Cardiac fibroblast (primary cell): ENCODE measurements around the gene ITPKC.
"Not testable (repeated sequence)": the region's sequence is repeated elsewhere in the genome, so short reads cannot be mapped to it uniquely, and the experiment has no call there.

Source experiments
- DNase-seq, 2 donors: peaks; one replicate each; pipeline versions ENCODE4 v3.0.0 to v3.0.0-alpha.2; 2010; ENCODE audit warnings: low read depth in 2 of 2
- H3K4me3 ChIP-seq, 2 donors: replicated peaks in 1 of 2; 1 replicate in 1 of 2; 2 replicates in 1 of 2; pipeline ENCODE4 v1.5.1; 2011; ENCODE audit warnings: low read depth in 2 of 2, low read length in 2 of 2, mild to moderate bottlenecking in 2 of 2, moderate library complexity in 1 of 2
- TF ChIP-seq, protein P1 (sequence below): IDR thresholded peaks from one replicate; pipeline ENCODE4 v1.5.1; 2011; ENCODE audit warnings: low read depth, mild to moderate bottlenecking, low read length, inconsistent platforms

Gene ITPKC

DNA sequence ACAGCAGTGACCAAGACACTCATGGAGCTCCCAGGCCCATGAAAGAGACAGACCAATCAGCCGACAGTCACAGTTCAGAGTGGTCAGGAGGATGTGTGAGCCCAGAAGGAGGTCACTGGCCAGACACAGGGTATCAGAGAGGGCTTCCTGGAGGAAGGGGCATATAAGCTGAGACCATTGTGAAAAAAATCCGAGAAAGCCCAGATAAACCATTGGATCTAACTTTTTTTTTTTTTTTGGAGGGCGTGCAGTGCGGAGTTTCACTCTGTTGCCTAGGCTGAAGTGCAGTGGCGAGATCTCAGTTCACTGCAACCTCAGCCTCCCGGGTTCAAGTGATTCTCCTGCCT, 4.2 kb downstream of the ITPKC start:
- TF ChIP-seq, protein P1, sequence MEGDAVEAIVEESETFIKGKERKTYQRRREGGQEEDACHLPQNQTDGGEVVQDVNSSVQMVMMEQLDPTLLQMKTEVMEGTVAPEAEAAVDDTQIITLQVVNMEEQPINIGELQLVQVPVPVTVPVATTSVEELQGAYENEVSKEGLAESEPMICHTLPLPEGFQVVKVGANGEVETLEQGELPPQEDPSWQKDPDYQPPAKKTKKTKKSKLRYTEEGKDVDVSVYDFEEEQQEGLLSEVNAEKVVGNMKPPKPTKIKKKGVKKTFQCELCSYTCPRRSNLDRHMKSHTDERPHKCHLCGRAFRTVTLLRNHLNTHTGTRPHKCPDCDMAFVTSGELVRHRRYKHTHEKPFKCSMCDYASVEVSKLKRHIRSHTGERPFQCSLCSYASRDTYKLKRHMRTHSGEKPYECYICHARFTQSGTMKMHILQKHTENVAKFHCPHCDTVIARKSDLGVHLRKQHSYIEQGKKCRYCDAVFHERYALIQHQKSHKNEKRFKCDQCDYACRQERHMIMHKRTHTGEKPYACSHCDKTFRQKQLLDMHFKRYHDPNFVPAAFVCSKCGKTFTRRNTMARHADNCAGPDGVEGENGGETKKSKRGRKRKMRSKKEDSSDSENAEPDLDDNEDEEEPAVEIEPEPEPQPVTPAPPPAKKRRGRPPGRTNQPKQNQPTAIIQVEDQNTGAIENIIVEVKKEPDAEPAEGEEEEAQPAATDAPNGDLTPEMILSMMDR, result no peak
- H3K4me3 ChIP-seq, result peak overlapping the region; percentile 61 to 92
- no peak for DNase-seq

DNA sequence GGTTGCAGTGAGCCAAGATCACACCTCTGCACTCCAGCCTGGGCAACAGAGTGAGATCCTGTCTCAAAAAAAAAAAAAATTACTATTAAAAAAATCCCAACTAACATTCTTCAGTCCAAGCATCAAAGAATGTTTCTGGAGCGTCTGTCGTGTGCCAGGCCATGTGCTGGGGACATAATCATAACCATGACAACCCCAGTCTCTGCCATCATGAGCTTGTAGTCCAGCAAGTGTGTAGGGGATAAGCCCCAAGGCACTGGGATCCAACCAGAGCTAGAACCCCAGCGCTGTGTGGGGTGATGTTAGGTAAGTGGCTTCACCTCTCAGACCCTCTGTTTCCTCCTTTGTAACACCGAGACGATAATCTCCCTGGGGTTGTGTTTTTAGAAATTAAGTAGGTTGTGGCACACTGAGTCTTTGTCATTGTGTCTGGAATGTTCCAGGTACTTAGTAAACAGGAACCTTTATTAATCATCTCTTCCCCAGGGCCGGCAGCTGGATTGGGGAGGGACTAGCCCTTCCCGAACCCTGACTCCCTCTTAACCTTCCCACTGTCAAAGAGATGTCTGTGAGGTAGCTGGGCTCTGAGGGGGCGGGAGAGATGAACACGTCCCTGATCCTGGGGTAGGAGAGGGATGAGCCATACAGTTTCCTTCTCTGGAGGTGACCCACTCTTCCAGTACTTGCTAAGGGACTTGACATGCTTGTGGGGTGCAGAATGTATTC, 5.2 kb downstream of the ITPKC start:
- TF ChIP-seq, protein P1, result no peak
- H3K4me3 ChIP-seq, result peak overlapping the region; percentile 23 to 35
- DNase-seq, result peak; percentile 41 to 76

DNA sequence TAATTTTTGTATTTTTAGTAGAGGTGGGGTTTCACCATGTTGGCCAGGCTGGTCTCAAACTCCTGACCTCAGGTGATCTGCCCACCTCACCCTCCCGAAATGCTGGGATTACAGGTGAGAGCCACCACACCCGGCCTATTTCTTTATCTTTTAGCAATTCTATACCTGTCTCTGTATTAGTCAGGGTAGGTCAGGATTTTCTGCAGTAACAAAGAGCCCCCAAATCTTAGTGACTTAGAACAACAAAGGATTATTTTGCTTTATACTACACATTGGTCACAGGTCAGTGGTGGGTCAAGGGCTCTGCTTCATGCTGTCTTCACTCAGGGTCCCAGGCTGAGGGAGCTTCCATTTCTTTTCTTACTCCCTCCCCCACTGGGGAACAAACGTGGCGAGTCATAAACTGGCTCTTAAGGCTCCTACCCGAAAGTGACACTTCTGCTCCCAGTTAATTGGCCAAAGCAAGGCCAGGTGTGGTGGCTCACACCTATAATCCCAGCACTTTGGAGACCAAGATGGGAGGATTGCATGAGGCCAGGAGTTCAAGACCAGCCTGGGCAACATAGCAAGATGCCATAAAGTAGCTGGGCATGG, 6.8 kb downstream of the ITPKC start:
- no peak for DNase-seq
- TF ChIP-seq, protein P1, result no peak

DNA sequence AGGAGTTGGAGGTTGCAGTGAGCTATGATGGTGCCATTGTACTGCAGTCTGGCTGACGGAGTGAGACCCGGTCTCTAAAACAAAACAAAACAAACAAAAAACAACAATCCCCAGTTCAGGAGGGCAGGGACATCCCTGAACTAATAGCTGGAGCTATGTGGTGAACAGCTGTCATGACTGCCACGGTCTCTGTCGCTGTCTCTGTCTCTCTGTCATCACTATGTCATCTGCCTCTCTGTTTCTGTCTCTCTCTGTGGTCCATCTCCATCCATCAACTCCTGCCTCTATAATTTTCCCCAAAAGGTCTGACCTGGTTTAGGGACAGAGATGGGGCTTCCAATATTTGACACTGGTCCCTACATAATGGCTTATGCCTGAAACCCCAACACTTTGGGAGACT, 7.4 kb downstream of the ITPKC start:
- TF ChIP-seq, protein P1, result no peak
- no peak for DNase-seq
- no peak overlapping the region for H3K4me3 ChIP-seq

More for the DNA sequence above, 6.8 kb downstream of the ITPKC start:
- H3K4me3 ChIP-seq, result no peak overlapping the region

DNA sequence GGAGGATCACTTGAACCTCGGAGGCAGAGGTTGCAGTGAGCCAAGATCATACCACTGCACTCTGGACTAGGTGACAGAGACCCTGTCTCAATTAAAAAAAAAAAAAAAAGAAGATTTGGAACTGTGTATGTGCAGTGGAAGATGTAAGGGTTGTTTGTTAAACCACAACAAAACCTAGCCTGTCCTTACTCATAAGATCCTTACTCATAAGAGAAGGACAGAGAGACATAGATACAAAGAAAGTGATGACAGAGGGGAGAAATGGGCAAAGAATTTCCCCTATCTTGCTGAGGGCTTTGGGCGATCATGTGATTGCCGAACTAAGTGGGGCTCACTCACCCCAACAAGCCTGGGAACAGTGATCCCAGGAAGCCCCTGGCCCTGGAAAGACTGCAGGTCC, 7.9 kb downstream of the ITPKC start:
- TF ChIP-seq, protein P1, result no peak
- H3K4me3 ChIP-seq, result no peak overlapping the region
- no peak for DNase-seq

DNA sequence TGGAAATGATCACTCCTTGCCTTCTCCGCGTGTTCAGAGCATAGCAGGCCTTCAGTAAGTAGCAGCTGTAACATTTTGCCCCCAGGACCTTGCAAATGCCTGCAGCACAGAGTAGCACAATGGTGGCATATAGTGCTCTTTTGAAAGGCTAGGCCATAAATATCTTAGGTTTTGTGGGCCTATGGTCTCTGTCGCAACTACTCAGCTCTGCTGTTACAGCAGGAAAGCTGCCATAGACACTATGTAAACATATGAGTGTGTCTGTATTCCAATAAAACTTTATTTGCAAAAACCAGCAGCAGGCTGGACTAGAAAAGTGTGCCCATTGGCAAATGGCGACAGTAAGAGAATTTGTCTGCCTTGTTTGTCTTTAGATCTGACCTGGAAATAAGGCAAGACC, 9.4 kb downstream of the ITPKC start:
- TF ChIP-seq, protein P1, result no peak
- H3K4me3 ChIP-seq, result no peak overlapping the region
- no peak for DNase-seq

DNA sequence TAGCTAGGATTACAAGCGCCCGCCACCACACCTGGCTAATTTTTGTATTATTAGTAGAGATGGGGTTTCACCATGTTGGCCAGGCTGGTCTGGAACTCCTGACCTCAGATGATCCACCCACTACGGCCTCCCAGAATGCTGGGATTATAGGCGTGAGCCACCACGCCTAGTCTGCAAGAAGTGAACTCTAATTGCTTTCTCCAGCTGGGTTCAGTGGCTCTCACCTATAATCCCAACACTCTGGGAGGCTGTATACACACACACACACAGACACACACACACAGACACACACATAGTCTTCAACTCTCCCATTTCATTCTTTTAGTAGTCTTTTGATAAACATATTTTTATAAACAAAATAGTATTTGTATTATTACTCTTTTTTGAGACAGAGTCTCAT, 13.2 kb downstream of the ITPKC start:
- DNase-seq, H3K4me3 ChIP-seq: not testable (repeated sequence)

DNA sequence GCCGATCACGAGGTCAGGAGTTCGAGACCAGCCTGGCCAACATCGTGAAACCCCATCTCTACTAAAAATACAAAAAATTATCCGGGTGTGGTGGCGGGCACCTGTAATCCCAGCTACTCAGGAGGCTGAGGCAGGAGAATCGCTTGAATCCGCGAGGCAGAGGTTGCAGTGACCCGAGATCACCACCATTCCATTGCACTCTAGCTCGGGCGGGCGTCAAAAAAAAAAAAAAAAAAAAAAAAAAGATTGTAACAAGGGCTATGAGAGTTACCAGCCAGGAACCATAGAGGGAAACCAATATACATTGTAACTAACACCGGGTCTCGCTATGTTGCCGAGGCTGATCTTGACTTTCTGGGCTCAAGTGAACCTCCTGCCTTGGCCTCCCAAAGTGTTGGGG, 15.4 kb downstream of the ITPKC start:
- not testable (repeated sequence) for DNase-seq, H3K4me3 ChIP-seq
